Measurements from ENCODE around the gene SMPD1. TPM values are rescaled to one million over a fixed set of nuclear protein-coding genes. Genes with fewer than 3 reads are reported as not detected.

Gene SMPD1
- total and polyA plus RNA-seq, 9 of the 15 experiments (the other 6 are each of a cell fraction or from before 2014, with no cell fraction given): 0.90 to 9.9 (median 5.2) TPM

DNA sequence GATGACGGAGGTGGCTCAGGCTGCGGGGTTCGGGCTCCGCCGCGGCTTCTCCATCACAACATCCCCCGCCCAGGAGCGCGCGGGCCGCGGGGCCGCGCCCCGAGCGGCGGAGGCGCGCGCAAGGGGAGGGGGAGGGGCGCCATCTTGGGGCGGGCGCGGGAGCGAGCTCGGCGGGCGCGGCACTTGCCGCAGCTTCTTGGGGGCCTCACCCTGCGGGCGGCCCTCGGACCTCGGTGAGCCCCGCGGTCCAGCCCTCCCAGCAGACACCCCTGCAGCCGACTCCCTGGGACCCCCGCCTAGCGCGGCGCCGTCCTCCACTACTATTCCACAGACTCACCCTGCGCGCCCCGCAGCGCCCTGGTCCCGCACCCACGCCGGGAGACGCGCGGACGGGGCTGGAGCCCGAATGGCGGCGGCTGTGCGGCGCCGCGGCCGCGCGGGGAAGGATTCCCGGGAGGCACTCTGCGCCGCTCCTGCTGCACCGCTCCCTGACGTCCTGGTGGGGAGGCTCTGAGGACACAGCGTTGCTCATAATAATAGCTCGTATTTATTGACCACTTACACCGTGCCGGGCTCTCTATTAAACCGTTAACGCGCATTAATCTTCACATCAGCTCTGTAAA lies 28.8 kb downstream of the SMPD1 start, which contains the start of gene APBB1 (continued):
- TF ChIP-seq ZNF76 (CRISPR knock-in tag; IDR thresholded peaks at IDR 0.05; ENCODE audit: borderline replicate concordance): no peak
- TF ChIP-seq ZNF644 (tag; IDR thresholded peaks at IDR 0.05; ENCODE audit: low read depth): peak; percentile 76; the same call in 1 of the 2 replicates
- TF ChIP-seq, protein P1, sequence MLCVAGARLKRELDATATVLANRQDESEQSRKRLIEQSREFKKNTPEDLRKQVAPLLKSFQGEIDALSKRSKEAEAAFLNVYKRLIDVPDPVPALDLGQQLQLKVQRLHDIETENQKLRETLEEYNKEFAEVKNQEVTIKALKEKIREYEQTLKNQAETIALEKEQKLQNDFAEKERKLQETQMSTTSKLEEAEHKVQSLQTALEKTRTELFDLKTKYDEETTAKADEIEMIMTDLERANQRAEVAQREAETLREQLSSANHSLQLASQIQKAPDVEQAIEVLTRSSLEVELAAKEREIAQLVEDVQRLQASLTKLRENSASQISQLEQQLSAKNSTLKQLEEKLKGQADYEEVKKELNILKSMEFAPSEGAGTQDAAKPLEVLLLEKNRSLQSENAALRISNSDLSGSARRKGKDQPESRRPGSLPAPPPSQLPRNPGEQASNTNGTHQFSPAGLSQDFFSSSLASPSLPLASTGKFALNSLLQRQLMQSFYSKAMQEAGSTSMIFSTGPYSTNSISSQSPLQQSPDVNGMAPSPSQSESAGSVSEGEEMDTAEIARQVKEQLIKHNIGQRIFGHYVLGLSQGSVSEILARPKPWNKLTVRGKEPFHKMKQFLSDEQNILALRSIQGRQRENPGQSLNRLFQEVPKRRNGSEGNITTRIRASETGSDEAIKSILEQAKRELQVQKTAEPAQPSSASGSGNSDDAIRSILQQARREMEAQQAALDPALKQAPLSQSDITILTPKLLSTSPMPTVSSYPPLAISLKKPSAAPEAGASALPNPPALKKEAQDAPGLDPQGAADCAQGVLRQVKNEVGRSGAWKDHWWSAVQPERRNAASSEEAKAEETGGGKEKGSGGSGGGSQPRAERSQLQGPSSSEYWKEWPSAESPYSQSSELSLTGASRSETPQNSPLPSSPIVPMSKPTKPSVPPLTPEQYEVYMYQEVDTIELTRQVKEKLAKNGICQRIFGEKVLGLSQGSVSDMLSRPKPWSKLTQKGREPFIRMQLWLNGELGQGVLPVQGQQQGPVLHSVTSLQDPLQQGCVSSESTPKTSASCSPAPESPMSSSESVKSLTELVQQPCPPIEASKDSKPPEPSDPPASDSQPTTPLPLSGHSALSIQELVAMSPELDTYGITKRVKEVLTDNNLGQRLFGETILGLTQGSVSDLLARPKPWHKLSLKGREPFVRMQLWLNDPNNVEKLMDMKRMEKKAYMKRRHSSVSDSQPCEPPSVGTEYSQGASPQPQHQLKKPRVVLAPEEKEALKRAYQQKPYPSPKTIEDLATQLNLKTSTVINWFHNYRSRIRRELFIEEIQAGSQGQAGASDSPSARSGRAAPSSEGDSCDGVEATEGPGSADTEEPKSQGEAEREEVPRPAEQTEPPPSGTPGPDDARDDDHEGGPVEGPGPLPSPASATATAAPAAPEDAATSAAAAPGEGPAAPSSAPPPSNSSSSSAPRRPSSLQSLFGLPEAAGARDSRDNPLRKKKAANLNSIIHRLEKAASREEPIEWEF (CRISPR knock-in tag; IDR thresholded peaks at IDR 0.05): no peak
- TF ChIP-seq U2AF1 (optimal IDR thresholded peaks at IDR 0.05; ENCODE audit: low read depth, low read length): no peak
- no peak for TF ChIP-seq MECOM (CRISPR knock-in tag; IDR thresholded peaks at IDR 0.05)
- no peak for TF ChIP-seq RBM25 (IDR thresholded peaks at IDR 0.05; ENCODE audit: low read depth, low read length, severe bottlenecking)
- TF ChIP-seq, protein P2, sequence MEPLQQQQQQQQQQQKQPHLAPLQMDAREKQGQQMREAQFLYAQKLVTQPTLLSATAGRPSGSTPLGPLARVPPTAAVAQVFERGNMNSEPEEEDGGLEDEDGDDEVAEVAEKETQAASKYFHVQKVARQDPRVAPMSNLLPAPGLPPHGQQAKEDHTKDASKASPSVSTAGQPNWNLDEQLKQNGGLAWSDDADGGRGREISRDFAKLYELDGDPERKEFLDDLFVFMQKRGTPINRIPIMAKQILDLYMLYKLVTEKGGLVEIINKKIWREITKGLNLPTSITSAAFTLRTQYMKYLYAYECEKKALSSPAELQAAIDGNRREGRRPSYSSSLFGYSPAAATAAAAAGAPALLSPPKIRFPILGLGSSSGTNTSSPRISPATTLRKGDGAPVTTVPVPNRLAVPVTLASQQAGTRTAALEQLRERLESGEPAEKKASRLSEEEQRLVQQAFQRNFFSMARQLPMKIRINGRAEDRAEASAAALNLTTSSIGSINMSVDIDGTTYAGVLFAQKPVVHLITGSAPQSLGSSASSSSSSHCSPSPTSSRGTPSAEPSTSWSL (CRISPR knock-in tag; IDR thresholded peaks at IDR 0.05; ENCODE audit: borderline replicate concordance): no peak
- TF ChIP-seq, protein P3, sequence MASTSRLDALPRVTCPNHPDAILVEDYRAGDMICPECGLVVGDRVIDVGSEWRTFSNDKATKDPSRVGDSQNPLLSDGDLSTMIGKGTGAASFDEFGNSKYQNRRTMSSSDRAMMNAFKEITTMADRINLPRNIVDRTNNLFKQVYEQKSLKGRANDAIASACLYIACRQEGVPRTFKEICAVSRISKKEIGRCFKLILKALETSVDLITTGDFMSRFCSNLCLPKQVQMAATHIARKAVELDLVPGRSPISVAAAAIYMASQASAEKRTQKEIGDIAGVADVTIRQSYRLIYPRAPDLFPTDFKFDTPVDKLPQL (IDR thresholded peaks at IDR 0.05; ENCODE audit: extremely low read depth, insufficient read length): no peak
- TF ChIP-seq, protein P4, sequence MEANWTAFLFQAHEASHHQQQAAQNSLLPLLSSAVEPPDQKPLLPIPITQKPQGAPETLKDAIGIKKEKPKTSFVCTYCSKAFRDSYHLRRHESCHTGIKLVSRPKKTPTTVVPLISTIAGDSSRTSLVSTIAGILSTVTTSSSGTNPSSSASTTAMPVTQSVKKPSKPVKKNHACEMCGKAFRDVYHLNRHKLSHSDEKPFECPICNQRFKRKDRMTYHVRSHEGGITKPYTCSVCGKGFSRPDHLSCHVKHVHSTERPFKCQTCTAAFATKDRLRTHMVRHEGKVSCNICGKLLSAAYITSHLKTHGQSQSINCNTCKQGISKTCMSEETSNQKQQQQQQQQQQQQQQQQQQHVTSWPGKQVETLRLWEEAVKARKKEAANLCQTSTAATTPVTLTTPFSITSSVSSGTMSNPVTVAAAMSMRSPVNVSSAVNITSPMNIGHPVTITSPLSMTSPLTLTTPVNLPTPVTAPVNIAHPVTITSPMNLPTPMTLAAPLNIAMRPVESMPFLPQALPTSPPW (CRISPR knock-in tag; IDR thresholded peaks at IDR 0.05): peak; percentile 91
- TF ChIP-seq ZNF699 (CRISPR knock-in tag; IDR thresholded peaks at IDR 0.05; ENCODE audit: insufficient replicate concordance): no peak
- no peak for TF ChIP-seq RBM39 (optimal IDR thresholded peaks at IDR 0.05; ENCODE audit: low read depth, low read length)
- TF ChIP-seq ZNF134 (CRISPR knock-in tag; conservative IDR thresholded peaks at IDR 0.05): no peak
- TF ChIP-seq, protein P5, sequence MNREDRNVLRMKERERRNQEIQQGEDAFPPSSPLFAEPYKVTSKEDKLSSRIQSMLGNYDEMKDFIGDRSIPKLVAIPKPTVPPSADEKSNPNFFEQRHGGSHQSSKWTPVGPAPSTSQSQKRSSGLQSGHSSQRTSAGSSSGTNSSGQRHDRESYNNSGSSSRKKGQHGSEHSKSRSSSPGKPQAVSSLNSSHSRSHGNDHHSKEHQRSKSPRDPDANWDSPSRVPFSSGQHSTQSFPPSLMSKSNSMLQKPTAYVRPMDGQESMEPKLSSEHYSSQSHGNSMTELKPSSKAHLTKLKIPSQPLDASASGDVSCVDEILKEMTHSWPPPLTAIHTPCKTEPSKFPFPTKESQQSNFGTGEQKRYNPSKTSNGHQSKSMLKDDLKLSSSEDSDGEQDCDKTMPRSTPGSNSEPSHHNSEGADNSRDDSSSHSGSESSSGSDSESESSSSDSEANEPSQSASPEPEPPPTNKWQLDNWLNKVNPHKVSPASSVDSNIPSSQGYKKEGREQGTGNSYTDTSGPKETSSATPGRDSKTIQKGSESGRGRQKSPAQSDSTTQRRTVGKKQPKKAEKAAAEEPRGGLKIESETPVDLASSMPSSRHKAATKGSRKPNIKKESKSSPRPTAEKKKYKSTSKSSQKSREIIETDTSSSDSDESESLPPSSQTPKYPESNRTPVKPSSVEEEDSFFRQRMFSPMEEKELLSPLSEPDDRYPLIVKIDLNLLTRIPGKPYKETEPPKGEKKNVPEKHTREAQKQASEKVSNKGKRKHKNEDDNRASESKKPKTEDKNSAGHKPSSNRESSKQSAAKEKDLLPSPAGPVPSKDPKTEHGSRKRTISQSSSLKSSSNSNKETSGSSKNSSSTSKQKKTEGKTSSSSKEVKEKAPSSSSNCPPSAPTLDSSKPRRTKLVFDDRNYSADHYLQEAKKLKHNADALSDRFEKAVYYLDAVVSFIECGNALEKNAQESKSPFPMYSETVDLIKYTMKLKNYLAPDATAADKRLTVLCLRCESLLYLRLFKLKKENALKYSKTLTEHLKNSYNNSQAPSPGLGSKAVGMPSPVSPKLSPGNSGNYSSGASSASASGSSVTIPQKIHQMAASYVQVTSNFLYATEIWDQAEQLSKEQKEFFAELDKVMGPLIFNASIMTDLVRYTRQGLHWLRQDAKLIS (CRISPR knock-in tag; IDR thresholded peaks at IDR 0.05): no peak
- no peak for TF ChIP-seq ZBTB8A (IDR thresholded peaks at IDR 0.05; ENCODE audit: partially characterized antibody)

Measured in K562 (cell line).